H7 (cell line): ENCODE measurements around the gene UBL3. TPM values are rescaled to one million over a fixed set of nuclear protein-coding genes. Genes with fewer than 3 reads are reported as not detected.

Experiments
- DNase-seq: peaks from one replicate; pipeline ENCODE4 v3.0.0; 2012
- H3K27me3 ChIP-seq: 2 replicates; pipeline ENCODE4 v1.6.0; 2011; ENCODE audit warnings: mild to moderate bottlenecking, low read length; ENCODE audit not compliant: control insufficient read depth, insufficient read depth
- H3K36me3 ChIP-seq: replicated peaks from 2 replicates; pipeline ENCODE4 v1.5.1; 2011; ENCODE audit warnings: low read length; ENCODE audit not compliant: control insufficient read depth, insufficient read depth
- H3K4me3 ChIP-seq: 2 replicates; pipeline ENCODE4 v1.5.1; 2011; ENCODE audit warnings: low read depth, mild to moderate bottlenecking, control low read depth, low read length, moderate library complexity; ENCODE audit not compliant: insufficient read depth
- total RNA-seq: library from RNA; depleted of rRNA; stranded (reverse); fragments of >200 nt; shearing (Covaris generic); gene quantifications from 2 replicates; pipeline ENCODE4 v1.2.3, GENCODE V29; 2014

The UBL3 gene
- total RNA-seq, 1 experiment from 2014 or later, result 17.5 TPM

- DNase-seq, result no peak
- Histone ChIP-seq H3K36me3 (no peaks in the 10 kb centered on the region), H3K27me3 (no peaks in the 10 kb centered on the region), H3K4me3 (no peak overlapping the region)
Observed at GRCh38 chr13:29810145-29810742, 40.2 kb downstream of the UBL3 start.

GRCh38 chr13:29808264-29808663, 42.2 kb downstream of the UBL3 start:
- Histone ChIP-seq H3K27me3 (no peaks in the 10 kb centered on the region), H3K36me3 (no peaks in the 10 kb centered on the region), H3K4me3 (no peak overlapping the region)
- DNase-seq, result no peak

- Histone ChIP-seq H3K36me3 (no peaks in the 10 kb centered on the region), H3K27me3 (no peaks in the 10 kb centered on the region), H3K4me3 (no peak overlapping the region)
- DNase-seq, result no peak
Observed at GRCh38 chr13:29805994-29806979, 44.1 kb downstream of the UBL3 start.

- no peaks in the 10 kb centered on the region for H3K36me3 ChIP-seq
- no peak for DNase-seq
- H3K4me3 ChIP-seq, result no peak overlapping the region
- no peaks in the 10 kb centered on the region for H3K27me3 ChIP-seq
Observed at GRCh38 chr13:29803221-29803620, 47.2 kb downstream of the UBL3 start.

- Histone ChIP-seq H3K36me3 (no peaks in the 10 kb centered on the region), H3K27me3 (no peaks in the 10 kb centered on the region), H3K4me3 (no peak overlapping the region)
- no peak for DNase-seq
Observed at GRCh38 chr13:29802621-29803020, 47.8 kb downstream of the UBL3 start.

- DNase-seq, result no peak
- no peaks in the 10 kb centered on the region for H3K27me3 ChIP-seq
Observed at GRCh38 chr13:29801737-29802305, 48.6 kb downstream of the UBL3 start.

GRCh38 chr13:29801102-29801501, 49.3 kb downstream of the UBL3 start:
- Histone ChIP-seq H3K27me3 (no peaks in the 10 kb centered on the region), H3K36me3 (no peaks in the 10 kb centered on the region), H3K4me3 (no peak overlapping the region)
- no peak for DNase-seq

More at GRCh38 chr13:29801737-29802305, 48.6 kb downstream of the UBL3 start:
- Histone ChIP-seq H3K36me3 (no peaks in the 10 kb centered on the region), H3K4me3 (no peak overlapping the region)

- Histone ChIP-seq H3K4me3 (no peak overlapping the region), H3K27me3 (no peaks in the 10 kb centered on the region), H3K36me3 (no peaks in the 10 kb centered on the region)
- DNase-seq, result no peak
Observed at GRCh38 chr13:29800687-29801086, 49.7 kb downstream of the UBL3 start.

GRCh38 chr13:29799041-29799440, 51.4 kb downstream of the UBL3 start:
- no peak for DNase-seq
- Histone ChIP-seq H3K27me3 (no peaks in the 10 kb centered on the region), H3K36me3 (no peaks in the 10 kb centered on the region), H3K4me3 (no peak overlapping the region)

GRCh38 chr13:29791997-29792780, 58.2 kb downstream of the UBL3 start:
- Histone ChIP-seq H3K4me3 (no peak overlapping the region), H3K36me3 (no peaks in the 10 kb centered on the region), H3K27me3 (no peaks in the 10 kb centered on the region)
- DNase-seq, result no peak

GRCh38 chr13:29791508-29791907, 58.9 kb downstream of the UBL3 start:
- DNase-seq, result no peak
- Histone ChIP-seq H3K36me3 (no peaks in the 10 kb centered on the region), H3K27me3 (no peaks in the 10 kb centered on the region), H3K4me3 (no peak overlapping the region)

- DNase-seq, result no peak
- Histone ChIP-seq H3K36me3 (no peaks in the 10 kb centered on the region), H3K4me3 (no peak overlapping the region), H3K27me3 (no peaks in the 10 kb centered on the region)
Observed at GRCh38 chr13:29786698-29787097, 63.7 kb downstream of the UBL3 start.

GRCh38 chr13:29785978-29786377, 64.4 kb downstream of the UBL3 start:
- no peak overlapping the region for H3K4me3 ChIP-seq
- no peak for DNase-seq
- H3K36me3 ChIP-seq, result no peaks in the 10 kb centered on the region
- H3K27me3 ChIP-seq, result no peaks in the 10 kb centered on the region

GRCh38 chr13:29782798-29783197, 67.6 kb downstream of the UBL3 start:
- DNase-seq, result no peak
- Histone ChIP-seq H3K36me3 (no peaks in the 10 kb centered on the region), H3K27me3 (no peaks in the 10 kb centered on the region), H3K4me3 (no peak overlapping the region)
